B cell (primary cell): ENCODE measurements around the gene OR51S1. TPM values are rescaled to one million over a fixed set of nuclear protein-coding genes. Genes with fewer than 3 reads are reported as not detected.
"Not testable (repeated sequence)": the region's sequence is repeated elsewhere in the genome, so short reads cannot be mapped to it uniquely, and the experiment has no call there.

Experiments used
- ATAC-seq: fragments of 200-7000 bp; cut with Tn5 transposase; one replicate; pipeline ENCODE4 v1.10.0; 2021; ENCODE audit warnings: low read depth, mild to moderate bottlenecking, moderate number of reproducible peaks, moderate library complexity
- CTCF ChIA-PET: fragments of 350-600 bp; sonication (Branson Sonifier 250); formaldehyde crosslinking; loops from one replicate; lab custom pipeline; 2021; ENCODE audit warnings: antibody characterized with exemption, inconsistent platforms; lab: Charles Lee
- POLR2A ChIA-PET: fragments of 350-600 bp; sonication (Branson Sonifier 250); formaldehyde crosslinking; loops from one replicate; lab custom pipeline; 2021; ENCODE audit warnings: antibody characterized with exemption; lab: Charles Lee
- DNase-seq: peaks from one replicate; pipeline ENCODE4 v3.0.0; 2013
- H2AFZ ChIP-seq: 2 replicates; pipeline ENCODE4 v1.6.1; 2012; ENCODE audit warnings: mild to moderate bottlenecking, low read depth, low read length; ENCODE audit not compliant: insufficient read depth, poor library complexity, severe bottlenecking
- H3K27ac ChIP-seq, 2 donors: 1 replicate in 1 of 2; 2 replicates in 1 of 2; pipeline ENCODE4 v1.5.1; 2012 to 2013; ENCODE audit warnings: low read length in 2 of 2, mild to moderate bottlenecking in 2 of 2, moderate library complexity in 1 of 2
- H3K27me3 ChIP-seq, 4 experiments: fragments of 200-600 bp in 1 of 4; sonication (generic) in 1 of 4; replicated peaks in 1 of 4; 1 replicate in 2 of 4; 2 replicates in 2 of 4; pipeline versions ENCODE4 v1.6.1 to v1.7.0; 2013 to 2016; ENCODE audit warnings: low read length in 3 of 4, mild to moderate bottlenecking in 2 of 4, mixed read lengths in 1 of 4, moderate library complexity in 1 of 4; ENCODE audit not compliant: insufficient read depth in 4 of 4, control insufficient read depth in 3 of 4; ENCODE audit errors: control extremely low read depth in 1 of 4
- H3K36me3 ChIP-seq, 2 experiments: replicated peaks in 1 of 2; 1 replicate in 1 of 2; 2 replicates in 1 of 2; pipeline versions ENCODE4 v1.6.1 to v1.7.1; 2013; ENCODE audit warnings: low read length in 1 of 2; ENCODE audit not compliant: insufficient read depth in 2 of 2, control insufficient read depth in 1 of 2; ENCODE audit errors: control extremely low read depth in 1 of 2, extremely low read depth in 1 of 2
- H3K4me1 ChIP-seq, 2 donors: fragments of 200-600 bp in 1 of 2; sonication (generic) in 1 of 2; 1 replicate in 1 of 2; 2 replicates in 1 of 2; pipeline versions ENCODE4 v1.5.1 to v1.6.1; 2013 to 2017; ENCODE audit warnings: low read length in 2 of 2; ENCODE audit not compliant: control insufficient read depth in 2 of 2, insufficient read depth in 2 of 2
- H3K4me2 ChIP-seq: replicated peaks from 2 replicates; pipeline ENCODE3; 2012; ENCODE audit warnings: mild to moderate bottlenecking, low read depth, low read length; ENCODE audit not compliant: poor library complexity, severe bottlenecking
- H3K4me3 ChIP-seq, 5 experiments: fragments of 200-600 bp in 1 of 5; sonication (generic) in 1 of 5; 1 replicate in 3 of 5; 2 replicates in 2 of 5; pipeline versions ENCODE4 v1.5.1 to v1.7.0; 2011 to 2016; ENCODE audit warnings: low read length in 4 of 5, mild to moderate bottlenecking in 4 of 5, low read depth in 2 of 5, control low read depth in 1 of 5, moderate library complexity in 1 of 5; ENCODE audit not compliant: insufficient read depth in 1 of 5; ENCODE audit errors: control extremely low read depth in 1 of 5, extremely low read depth in 1 of 5
- H3K79me2 ChIP-seq: fragments of 200-600 bp; sonication (generic); one replicate; pipeline ENCODE4 v1.6.0; 2016; ENCODE audit warnings: low read length; ENCODE audit not compliant: control insufficient read depth, insufficient read depth
- H3K9ac ChIP-seq: fragments of 200-600 bp; sonication (generic); 2 replicates; pipeline ENCODE4 v1.6.1; 2017; ENCODE audit warnings: mild to moderate bottlenecking, low read length, moderate library complexity
- H3K9me3 ChIP-seq, 3 donors: one replicate each; pipeline versions ENCODE4 v1.6.1 to v1.7.1; 2013; ENCODE audit warnings: low read length in 2 of 3; ENCODE audit not compliant: control insufficient read depth in 2 of 3, insufficient read depth in 1 of 3; ENCODE audit errors: control extremely low read depth in 1 of 3
- H4K20me1 ChIP-seq: 2 replicates; pipeline ENCODE4 v1.6.0; 2012; ENCODE audit warnings: mild to moderate bottlenecking, low read length; ENCODE audit not compliant: insufficient read depth, control insufficient read depth, poor library complexity, severe bottlenecking
- H3K27ac Mint-ChIP-seq: one replicate; pipeline ENCODE4 v1.8.0; 2021; ENCODE audit warnings: mixed read lengths
- H3K27me3 Mint-ChIP-seq: one replicate; pipeline ENCODE4 v1.8.0; 2021; ENCODE audit warnings: mixed read lengths
- H3K4me1 Mint-ChIP-seq: one replicate; pipeline ENCODE4 v1.8.0; 2021; ENCODE audit warnings: mixed read lengths
- H3K4me3 Mint-ChIP-seq: one replicate; pipeline ENCODE4 v1.8.0; 2021; ENCODE audit warnings: mixed read lengths
- H3K9me3 Mint-ChIP-seq: one replicate; pipeline ENCODE4 v1.8.0; 2022; ENCODE audit warnings: mixed read lengths; ENCODE audit not compliant: insufficient read depth
- EZH2 ChIP-seq: IDR thresholded peaks from 2 replicates; pipeline ENCODE4 v1.6.1; 2012; ENCODE audit warnings: borderline replicate concordance, low read depth, mild to moderate bottlenecking, moderate library complexity, low read length; ENCODE audit not compliant: insufficient read depth, poor library complexity, severe bottlenecking
- WGBS: methylation state at CpG from one replicate; pipeline ENCODE4 v1.1.5; 2013; ENCODE audit warnings: missing lambda C conversion rate; ENCODE audit not compliant: insufficient coverage; 5-methylcytosine and 5-hydroxymethylcytosine counted together
- intact Hi-C: fragments of 100-400 bp; cut with micrococcal nuclease; formaldehyde crosslinking; loops from one replicate; pipeline ENCODE4 v1.10.0; 2022
- polyA plus RNA-seq: library from polyadenylated mRNA; depleted of rRNA; stranded (reverse); fragments of >200 nt; gene quantifications from 2 replicates; pipeline ENCODE4 v1.2.3, GENCODE V29; 2012
- total RNA-seq, 2 donors: library from RNA; stranded (reverse); fragments of 120-200 nt in 1 of 2; gene quantifications; 1 replicate in 1 of 2; 2 replicates in 1 of 2; pipeline versions ENCODE4 v1.2.3 to v1.2.4, GENCODE V29; 2013 to 2022
- TF ChIP-seq, protein P1 (sequence below): fragments of 200-600 bp; IDR thresholded peaks from one replicate; pipeline ENCODE4 v1.8.0; 2022; ENCODE audit warnings: antibody characterized with exemption, mild to moderate bottlenecking

OR51S1 gene
- total and polyA plus RNA-seq, 2 donors (not counting 1 experiment from before 2014, with no cell fraction given): not detected

- Mint-ChIP-seq H3K27me3 (no peaks in the 10 kb centered on the region), H3K27ac (no peak overlapping the region), H3K4me1 (no peaks in the 10 kb centered on the region), H3K4me3 (no peak overlapping the region), H3K9me3 (no peaks in the 10 kb centered on the region)
- DNase-seq: no peak
- H3K9me3 ChIP-seq: no peaks in the 10 kb centered on the region
- H3K4me1 ChIP-seq: no peaks in the 10 kb centered on the region
- no peaks in the 10 kb centered on the region for H4K20me1 ChIP-seq
- TF ChIP-seq EZH2: no peak
- TF ChIP-seq, protein P1, sequence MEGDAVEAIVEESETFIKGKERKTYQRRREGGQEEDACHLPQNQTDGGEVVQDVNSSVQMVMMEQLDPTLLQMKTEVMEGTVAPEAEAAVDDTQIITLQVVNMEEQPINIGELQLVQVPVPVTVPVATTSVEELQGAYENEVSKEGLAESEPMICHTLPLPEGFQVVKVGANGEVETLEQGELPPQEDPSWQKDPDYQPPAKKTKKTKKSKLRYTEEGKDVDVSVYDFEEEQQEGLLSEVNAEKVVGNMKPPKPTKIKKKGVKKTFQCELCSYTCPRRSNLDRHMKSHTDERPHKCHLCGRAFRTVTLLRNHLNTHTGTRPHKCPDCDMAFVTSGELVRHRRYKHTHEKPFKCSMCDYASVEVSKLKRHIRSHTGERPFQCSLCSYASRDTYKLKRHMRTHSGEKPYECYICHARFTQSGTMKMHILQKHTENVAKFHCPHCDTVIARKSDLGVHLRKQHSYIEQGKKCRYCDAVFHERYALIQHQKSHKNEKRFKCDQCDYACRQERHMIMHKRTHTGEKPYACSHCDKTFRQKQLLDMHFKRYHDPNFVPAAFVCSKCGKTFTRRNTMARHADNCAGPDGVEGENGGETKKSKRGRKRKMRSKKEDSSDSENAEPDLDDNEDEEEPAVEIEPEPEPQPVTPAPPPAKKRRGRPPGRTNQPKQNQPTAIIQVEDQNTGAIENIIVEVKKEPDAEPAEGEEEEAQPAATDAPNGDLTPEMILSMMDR: no peak
- no peaks in the 10 kb centered on the region for H3K36me3 ChIP-seq
- H3K79me2 ChIP-seq: no peaks in the 10 kb centered on the region
- no peak overlapping the region for H3K4me3 ChIP-seq
- no peak for ATAC-seq
- CTCF ChIA-PET: no interaction called here
- no peaks in the 10 kb centered on the region for H3K27me3 ChIP-seq
- no peak overlapping the region for H2AFZ ChIP-seq
- no peak overlapping the region for H3K9ac ChIP-seq
- POLR2A ChIA-PET: no interaction called here
- intact Hi-C loops: no loop called here
- no peak overlapping the region for H3K4me2 ChIP-seq
- H3K27ac ChIP-seq: no peak overlapping the region
- WGBS: no CpG with 5 or more reads among the region's 4 CpGs
Observed at GRCh38 chr11:4863876-4864275, 14.9 kb upstream of the OR51S1 start.

DNA sequence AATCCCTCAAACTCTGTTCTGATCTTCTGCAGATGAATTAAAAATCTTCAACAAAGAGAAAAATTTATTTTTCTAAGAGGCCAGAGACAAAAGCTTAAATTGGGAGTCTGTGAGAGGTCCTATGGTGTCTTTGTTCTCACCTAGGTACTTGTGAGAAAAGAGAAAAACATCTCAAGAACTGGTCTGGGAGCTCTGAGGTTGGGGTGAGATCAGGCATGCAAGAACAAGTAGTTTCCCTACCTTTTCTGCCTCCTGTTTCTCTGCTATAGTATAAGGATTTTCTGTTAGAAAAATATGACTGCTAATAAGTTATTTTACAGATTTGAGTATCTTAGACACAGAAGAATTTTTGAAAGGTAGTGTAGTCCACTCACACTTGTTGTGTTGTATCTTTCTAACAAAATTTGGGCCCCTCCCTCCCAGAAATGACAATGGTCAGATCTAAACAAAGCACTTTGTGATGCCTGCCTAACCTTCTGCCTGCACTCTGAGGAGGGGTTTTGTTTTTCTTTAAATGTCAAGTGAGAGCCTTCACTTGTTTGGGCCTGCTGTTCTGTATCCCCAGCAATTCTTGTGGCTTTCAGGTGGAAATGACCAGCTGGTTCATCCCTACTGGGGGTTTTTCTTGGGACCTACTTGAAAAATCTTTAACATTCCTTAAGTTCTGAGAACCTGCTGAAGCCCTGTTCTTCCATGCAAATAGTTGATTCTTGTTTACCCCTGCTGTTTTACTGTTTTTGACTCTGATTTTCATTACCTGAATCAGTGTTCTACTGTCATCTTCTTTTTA is 13.6 kb upstream of the OR51S1 start:
- intact Hi-C loops: no loop called here
- no peak overlapping the region for H3K9ac ChIP-seq
- no peaks in the 10 kb centered on the region for H3K9me3 ChIP-seq
- no peak overlapping the region for H2AFZ ChIP-seq
- H3K27me3 ChIP-seq: no peaks in the 10 kb centered on the region
- H3K9me3 Mint-ChIP-seq: no peaks in the 10 kb centered on the region
- no peaks in the 10 kb centered on the region for H3K27me3 Mint-ChIP-seq
- H3K79me2 ChIP-seq: no peaks in the 10 kb centered on the region
- H3K36me3 ChIP-seq: no peaks in the 10 kb centered on the region
- no peak overlapping the region for H3K4me2 ChIP-seq
- ChIA-PET POLR2A (no interaction called here), CTCF (no interaction called here)
- no peak overlapping the region for H3K4me3 Mint-ChIP-seq
- ATAC-seq (no peak), DNase-seq (no peak)
- TF ChIP-seq EZH2: no peak
- TF ChIP-seq, protein P1: no peak
- no peak overlapping the region for H3K27ac Mint-ChIP-seq
- H3K27ac ChIP-seq: no peak overlapping the region
- no peak overlapping the region for H3K4me3 ChIP-seq
- no peaks in the 10 kb centered on the region for H3K4me1 ChIP-seq
- no peaks in the 10 kb centered on the region for H4K20me1 ChIP-seq
- no peaks in the 10 kb centered on the region for H3K4me1 Mint-ChIP-seq

- H3K9me3 ChIP-seq, POLR2A ChIA-PET, H3K36me3 ChIP-seq, H3K4me1 Mint-ChIP-seq, H3K27me3 ChIP-seq, H3K9me3 Mint-ChIP-seq, H3K27ac ChIP-seq, H3K4me3 Mint-ChIP-seq, H3K27ac Mint-ChIP-seq, H3K79me2 ChIP-seq, intact Hi-C loops, H3K4me1 ChIP-seq, DNase-seq, ATAC-seq, H2AFZ ChIP-seq, H3K4me2 ChIP-seq, H4K20me1 ChIP-seq, H3K4me3 ChIP-seq, CTCF ChIA-PET, H3K9ac ChIP-seq: not testable (repeated sequence)
- WGBS: 87% methylated on average over 5 of the region's 7 CpGs
- H3K27me3 Mint-ChIP-seq: peaks cover 11% of the 10 kb centered on the region
Observed at GRCh38 chr11:4854286-4854685, 5.3 kb upstream of the OR51S1 start.
